ENCODE results near the gene MBTPS1. TPM values are rescaled to one million over a fixed set of nuclear protein-coding genes. Genes with fewer than 3 reads are reported as not detected.

The MBTPS1 gene
- total and polyA plus RNA-seq, 9 of the 15 experiments (the other 6 are each of a cell fraction or from before 2014, with no cell fraction given) = 2.8 to 57.6 (median 43.8) TPM

- DNase-seq (ENCODE audit: extremely low read depth in 1 of 4, low spot score in 3 of 4) (no peak), ATAC-seq (no peak), FAIRE-seq (no peak)
- CTCF ChIA-PET (ENCODE audit: low intra/inter-chr PET ratio) = no interaction called here
- Histone ChIP-seq H3K9me1 (ENCODE audit: control insufficient read depth, insufficient read depth, low read length) (no peaks in the 10 kb centered on the region), H3K27me3 (ENCODE audit: control insufficient read depth in 2 of 2, insufficient read depth in 2 of 2, low read length in 2 of 2) (no peaks in the 10 kb centered on the region), H3K9ac (ENCODE audit: insufficient read depth in 1 of 2, low read depth in 2 of 2, low read length in 2 of 2) (no peak overlapping the region), H2AFZ (ENCODE audit: low read depth, low read length) (no peak overlapping the region), H4K20me1 (replicated peaks; ENCODE audit: control insufficient read depth, insufficient read depth, low read length) (0 out of 2 replicates have a peak, but pooled peaks cover 3% of the 10 kb centered on the region), H3K4me1 (replicated peaks in 1 of 2; ENCODE audit: control insufficient read depth in 2 of 2, insufficient read depth in 2 of 2, low read length in 2 of 2) (no peaks in the 10 kb centered on the region; a peak in 1 of 5 replicates), H3K4me2 (ENCODE audit: insufficient read depth, low read length) (no peak overlapping the region), H3K4me3 (no peak overlapping the region), H3K36me3 (ENCODE audit: control insufficient read depth, insufficient read depth, low read length) (peaks cover 89% of the 10 kb centered on the region; the same call in 2 of the 3 replicates), H3K9me3 (replicated peaks; ENCODE audit: control insufficient read depth, insufficient read depth, low read depth, low read length) (no peaks in the 10 kb centered on the region), H3K79me2 (ENCODE audit: control insufficient read depth, insufficient read depth, low read length) (no peaks in the 10 kb centered on the region), H3K27ac (ENCODE audit: extremely low read depth, low read depth, low read length) (no peak overlapping the region)
- 91% methylated on average over 8 of the region's 8 CpGs for WGBS (ENCODE audit: insufficient coverage, low coverage, missing lambda C conversion rate)
- intact Hi-C loops (cut with micrococcal nuclease) = no loop called here
- TF ChIP-seq ZNF79 (CRISPR knock-in tag; IDR thresholded peaks at IDR 0.05; ENCODE audit: low read depth) (no peak), FOXP4 (CRISPR knock-in tag; IDR thresholded peaks at IDR 0.05; ENCODE audit: borderline replicate concordance) (no peak), SP1 (CRISPR knock-in tag; IDR thresholded peaks at IDR 0.05) (no peak), SPI1 (IDR thresholded peaks at IDR 0.05; ENCODE audit: borderline replicate concordance, low read depth, low read length) (no peak), CREB3 (tag; conservative IDR thresholded peaks at IDR 0.05; ENCODE audit: low read depth) (no peak), ZBTB26 (CRISPR knock-in tag; IDR thresholded peaks at IDR 0.05) (no peak)
- in situ Hi-C loops (cut with MboI) = loop anchor here (10.0 kb wide), 2 partner anchors 243 to 417 kb away; no protein-coding TSS in a partner anchor
- POLR2A ChIA-PET = interaction anchor here (0.6 to 2.2 kb wide), 6 partner anchors 9 to 476 kb away, joined by 3 to 8 read pairs (median 4); no protein-coding TSS in a partner anchor
- no TSS peak for BruUV-seq (replicated peaks)
Measured at GRCh38 chr16:84068041-84068440, 48.7 kb downstream of the MBTPS1 start.
